PC-9 (cell line): ENCODE data around the gene PRRG3. TPM values are rescaled to one million over a fixed set of nuclear protein-coding genes. Genes with fewer than 3 reads are reported as not detected.

ENCODE experiments used
- BruUV-seq: library from RNA; stranded (reverse); fragments of 400-500 nt; replicated peaks from 2 replicates; lab custom pipeline; 2021; lab: Mats Ljungman, UMichigan
- CTCF ChIA-PET: fragments of 300-600 bp; sonication (Branson Sonifier 250); formaldehyde crosslinking; loops from one replicate; lab custom pipeline; 2022; ENCODE audit warnings: antibody characterized with exemption; lab: Charles Lee
- POLR2A ChIA-PET: fragments of 300-600 bp; sonication (Branson Sonifier 250); formaldehyde crosslinking; loops from one replicate; lab custom pipeline; 2022; ENCODE audit warnings: antibody characterized with exemption; ENCODE audit not compliant: unreplicated experiment; lab: Charles Lee
- DNase-seq, 2 experiments: peaks; one replicate each; pipeline versions ENCODE4 v3.0.0 to v3.0.0-alpha.2; 2015 to 2022; ENCODE audit warnings: mixed read lengths in 1 of 2
- H2AFZ ChIP-seq: fragments of 200-600 bp; sonication (generic); 2 replicates; pipeline ENCODE4 v1.8.1; 2017; ENCODE audit warnings: antibody characterized with exemption
- H3F3A ChIP-seq: fragments of 200-600 bp; sonication (generic); 2 replicates; pipeline ENCODE4 v1.8.1; 2017; ENCODE audit warnings: antibody characterized with exemption, mild to moderate bottlenecking, low read depth; ENCODE audit not compliant: insufficient read depth
- H3K27ac ChIP-seq: fragments of 200-600 bp; sonication (generic); 2 replicates; pipeline ENCODE4 v1.6.1; 2016; ENCODE audit warnings: mixed run types
- H3K27me3 ChIP-seq: fragments of 200-600 bp; sonication (generic); 2 replicates; pipeline ENCODE4 v1.6.1; 2016; ENCODE audit warnings: low read depth, mixed run types; ENCODE audit not compliant: insufficient read depth
- H3K36me3 ChIP-seq: fragments of 200-600 bp; sonication (generic); 2 replicates; pipeline ENCODE4 v1.6.1; 2016; ENCODE audit warnings: low read depth, mixed run types
- H3K4me1 ChIP-seq: fragments of 200-600 bp; sonication (generic); replicated peaks from 2 replicates; pipeline ENCODE4 v1.6.1; 2016; ENCODE audit warnings: mixed run types; ENCODE audit not compliant: insufficient read depth
- H3K4me2 ChIP-seq: fragments of 200-600 bp; sonication (generic); 2 replicates; pipeline ENCODE4 v1.6.1; 2017; ENCODE audit warnings: mixed run types
- H3K4me3 ChIP-seq: fragments of 200-600 bp; sonication (generic); 2 replicates; pipeline ENCODE4 v1.6.1; 2016; ENCODE audit warnings: mixed run types
- H3K79me2 ChIP-seq: fragments of 200-600 bp; sonication (generic); 2 replicates; pipeline ENCODE4 v1.6.1; 2017; ENCODE audit warnings: low read depth, mixed run types
- H3K9me2 ChIP-seq: fragments of 200-600 bp; sonication (generic); 2 replicates; pipeline ENCODE4 v1.8.1; 2017; ENCODE audit warnings: mild to moderate bottlenecking; ENCODE audit not compliant: insufficient read depth
- H3K9me3 ChIP-seq: fragments of 200-600 bp; sonication (generic); 2 replicates; pipeline ENCODE4 v1.8.1; 2016; ENCODE audit warnings: low read depth; ENCODE audit not compliant: insufficient read depth
- H4K20me1 ChIP-seq: fragments of 200-600 bp; sonication (generic); 2 replicates; pipeline ENCODE4 v1.8.1; 2017; ENCODE audit not compliant: insufficient read depth
- EZH2 ChIP-seq: fragments of 200-600 bp; sonication (generic); IDR thresholded peaks from 2 replicates; pipeline ENCODE4 v1.8.0; 2017; ENCODE audit warnings: antibody characterized with exemption, low read depth
- intact Hi-C: fragments of 100-400 bp; cut with micrococcal nuclease; formaldehyde crosslinking; loops from one replicate; pipeline ENCODE4 v1.10.0; 2022; ENCODE audit not compliant: unreplicated experiment
- total RNA-seq: library from RNA; stranded (reverse); gene quantifications from 2 replicates; pipeline ENCODE4 v1.2.3, GENCODE V29; 2021
- TF ChIP-seq, protein P1 (sequence below): fragments of 200-600 bp; sonication (generic); conservative IDR thresholded peaks from 2 replicates; pipeline ENCODE4 v1.6.1; 2017; ENCODE audit warnings: mixed run types, antibody characterized with exemption, mild to moderate bottlenecking, moderate library complexity

The PRRG3 gene
- total RNA-seq, 1 experiment from 2014 or later = not detected

DNA sequence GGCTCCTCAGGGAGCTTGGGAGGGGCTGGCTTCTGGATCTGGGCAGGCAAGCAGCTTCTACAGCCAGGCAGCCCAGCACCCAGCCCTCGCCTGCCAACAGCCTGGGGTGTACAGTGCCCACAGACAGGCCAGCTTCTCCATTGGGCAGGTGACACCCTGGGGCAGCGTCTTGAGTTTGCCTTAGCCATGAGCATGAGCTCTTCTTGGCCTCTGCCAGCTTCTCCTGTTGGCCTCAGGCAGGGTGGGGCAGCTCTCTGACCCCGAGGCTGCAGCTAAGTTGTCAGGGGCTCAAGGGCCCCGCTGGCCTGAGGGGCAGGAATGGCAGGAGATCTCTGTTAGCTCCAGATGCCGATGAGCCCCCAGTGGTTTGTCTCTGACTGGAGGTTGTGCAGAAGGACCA is 31.5 kb downstream of the PRRG3 start:
- BruUV-seq = no TSS peak
- CTCF ChIA-PET = no interaction called here

DNA sequence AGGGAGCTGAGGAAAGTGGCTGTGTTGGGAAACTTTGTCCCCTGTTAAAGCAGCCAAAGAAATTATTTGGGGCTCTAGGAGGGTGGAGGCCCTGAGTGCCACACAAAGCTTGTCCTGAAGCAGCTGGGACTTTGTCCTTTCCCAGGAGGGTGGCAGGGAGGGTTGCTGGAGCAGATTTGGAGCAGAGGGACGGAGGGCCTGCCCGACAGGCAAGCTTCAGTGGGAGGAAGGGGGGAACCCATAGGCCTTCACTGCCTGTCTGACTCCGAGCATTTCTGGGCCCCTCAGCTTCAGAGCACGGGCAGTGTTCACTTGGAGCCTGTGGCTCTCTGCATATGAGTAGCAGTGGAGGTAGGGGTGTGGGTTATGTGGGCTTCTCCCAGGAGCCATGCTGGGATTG is 32.1 kb downstream of the PRRG3 start:
- BruUV-seq = no TSS peak

More for the DNA sequence above, 31.5 kb downstream of the PRRG3 start:
- Histone ChIP-seq H2AFZ (no peak overlapping the region), H3K79me2 (no peaks in the 10 kb centered on the region), H4K20me1 (no peaks in the 10 kb centered on the region), H3F3A (no peaks in the 10 kb centered on the region), H3K9me2 (no peaks in the 10 kb centered on the region), H3K4me2 (no peak overlapping the region), H3K4me3 (no peak overlapping the region), H3K27me3 (peaks cover 16% of the 10 kb centered on the region), H3K36me3 (no peaks in the 10 kb centered on the region), H3K27ac (no peak overlapping the region), H3K4me1 (no peaks in the 10 kb centered on the region), H3K9me3 (no peaks in the 10 kb centered on the region)
- no peak for TF ChIP-seq EZH2
- TF ChIP-seq, protein P1, sequence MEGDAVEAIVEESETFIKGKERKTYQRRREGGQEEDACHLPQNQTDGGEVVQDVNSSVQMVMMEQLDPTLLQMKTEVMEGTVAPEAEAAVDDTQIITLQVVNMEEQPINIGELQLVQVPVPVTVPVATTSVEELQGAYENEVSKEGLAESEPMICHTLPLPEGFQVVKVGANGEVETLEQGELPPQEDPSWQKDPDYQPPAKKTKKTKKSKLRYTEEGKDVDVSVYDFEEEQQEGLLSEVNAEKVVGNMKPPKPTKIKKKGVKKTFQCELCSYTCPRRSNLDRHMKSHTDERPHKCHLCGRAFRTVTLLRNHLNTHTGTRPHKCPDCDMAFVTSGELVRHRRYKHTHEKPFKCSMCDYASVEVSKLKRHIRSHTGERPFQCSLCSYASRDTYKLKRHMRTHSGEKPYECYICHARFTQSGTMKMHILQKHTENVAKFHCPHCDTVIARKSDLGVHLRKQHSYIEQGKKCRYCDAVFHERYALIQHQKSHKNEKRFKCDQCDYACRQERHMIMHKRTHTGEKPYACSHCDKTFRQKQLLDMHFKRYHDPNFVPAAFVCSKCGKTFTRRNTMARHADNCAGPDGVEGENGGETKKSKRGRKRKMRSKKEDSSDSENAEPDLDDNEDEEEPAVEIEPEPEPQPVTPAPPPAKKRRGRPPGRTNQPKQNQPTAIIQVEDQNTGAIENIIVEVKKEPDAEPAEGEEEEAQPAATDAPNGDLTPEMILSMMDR = no peak
- DNase-seq = no peak
- POLR2A ChIA-PET = no interaction called here
- intact Hi-C loops = no loop called here

DNA sequence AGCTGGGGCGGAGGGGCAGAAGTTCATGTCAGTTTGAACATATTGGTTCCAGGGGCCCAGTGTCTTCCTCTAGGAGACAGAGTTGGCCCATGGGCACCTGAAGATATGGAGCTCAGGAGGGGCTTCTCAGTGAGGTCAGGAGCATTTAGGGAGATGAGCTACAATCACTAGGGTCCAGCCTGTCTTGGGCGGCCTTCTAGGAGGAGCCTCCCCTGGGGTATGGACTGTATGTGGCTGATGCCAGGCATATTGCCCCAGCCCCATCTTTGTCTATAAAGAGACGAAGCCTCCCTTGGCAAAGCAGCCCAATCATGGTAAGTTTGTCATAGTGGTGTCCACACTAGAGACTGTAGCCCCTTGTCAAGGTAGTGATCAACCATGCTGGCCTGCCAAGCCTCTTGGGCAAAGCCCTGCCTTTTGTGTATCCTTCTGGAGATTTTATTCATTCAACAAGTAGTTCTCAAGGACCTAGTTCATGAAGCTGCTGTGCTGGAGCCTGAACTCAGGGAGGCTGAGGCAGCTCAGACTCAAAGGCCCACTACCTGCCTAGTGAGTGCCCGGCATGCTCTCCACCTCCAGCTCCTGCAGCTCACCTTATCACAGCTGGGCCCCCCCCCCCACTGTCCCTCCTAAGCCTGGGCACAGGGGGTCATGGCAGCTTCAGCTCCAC is 33.9 kb downstream of the PRRG3 start:
- Histone ChIP-seq H3K9me2 (no peaks in the 10 kb centered on the region), H3K79me2 (no peaks in the 10 kb centered on the region), H2AFZ (no peak overlapping the region), H3K36me3 (no peaks in the 10 kb centered on the region), H3F3A (no peaks in the 10 kb centered on the region), H3K27me3 (peaks cover 41% of the 10 kb centered on the region), H3K4me1 (no peaks in the 10 kb centered on the region), H3K9me3 (no peaks in the 10 kb centered on the region), H4K20me1 (no peaks in the 10 kb centered on the region), H3K4me3 (no peak overlapping the region), H3K27ac (no peak overlapping the region), H3K4me2 (no peak overlapping the region)
- no peak for TF ChIP-seq EZH2
- TF ChIP-seq, protein P1 = no peak
- CTCF ChIA-PET = interaction anchor here (0.7 kb wide), 1 partner anchor 24 kb away, joined by 5 read pairs; no protein-coding TSS in a partner anchor
- DNase-seq = no peak
- POLR2A ChIA-PET = no interaction called here
- intact Hi-C loops = no loop called here
- BruUV-seq = no TSS peak

More for the DNA sequence above, 32.1 kb downstream of the PRRG3 start:
- H3K9me2 ChIP-seq = no peaks in the 10 kb centered on the region
- DNase-seq = no peak
- no peaks in the 10 kb centered on the region for H3K9me3 ChIP-seq
- no peak overlapping the region for H3K4me2 ChIP-seq
- no peaks in the 10 kb centered on the region for H4K20me1 ChIP-seq
- ChIA-PET CTCF (no interaction called here), POLR2A (no interaction called here)
- no peak overlapping the region for H3K4me3 ChIP-seq
- TF ChIP-seq EZH2 = no peak
- TF ChIP-seq, protein P1 = no peak
- H3K27me3 ChIP-seq = peaks cover 22% of the 10 kb centered on the region
- H2AFZ ChIP-seq = no peak overlapping the region
- intact Hi-C loops = no loop called here
- H3K27ac ChIP-seq = no peak overlapping the region
- H3F3A ChIP-seq = no peaks in the 10 kb centered on the region
- H3K36me3 ChIP-seq = no peaks in the 10 kb centered on the region
- H3K4me1 ChIP-seq = no peaks in the 10 kb centered on the region
- no peaks in the 10 kb centered on the region for H3K79me2 ChIP-seq
